Parathyroid adenoma (tissue), 2 donors: ENCODE data around the gene CDH12.
"Not testable (repeated sequence)": the region's sequence is repeated elsewhere in the genome, so short reads cannot be mapped to it uniquely, and the experiment has no call there.

ENCODE experiments used
- H2AFZ ChIP-seq: fragments of 300-600 bp; sonication (generic); one replicate; pipeline ENCODE4 v1.7.0; 2017; ENCODE audit warnings: antibody characterized with exemption, mild to moderate bottlenecking
- H3K27ac ChIP-seq: fragments of 300-600 bp; sonication (generic); one replicate; pipeline ENCODE4 v1.7.0; 2017
- H3K27me3 ChIP-seq: fragments of 300-600 bp; sonication (generic); one replicate; pipeline ENCODE4 v1.7.0; 2017; ENCODE audit warnings: low read length; ENCODE audit not compliant: control insufficient read depth, insufficient read depth
- H3K36me3 ChIP-seq: fragments of 300-600 bp; sonication (generic); one replicate; pipeline ENCODE4 v1.7.0; 2017; ENCODE audit warnings: low read length; ENCODE audit not compliant: control insufficient read depth, insufficient read depth
- H3K4me1 ChIP-seq: fragments of 300-600 bp; sonication (generic); one replicate; pipeline ENCODE4 v1.7.0; 2017; ENCODE audit warnings: control low read depth
- H3K4me2 ChIP-seq: fragments of 300-600 bp; sonication (generic); one replicate; pipeline ENCODE4 v1.7.0; 2017; ENCODE audit warnings: low read length
- H3K4me3 ChIP-seq: fragments of 300-600 bp; sonication (generic); one replicate; pipeline ENCODE4 v1.7.0; 2017; ENCODE audit warnings: low read depth, low read length
- H3K79me2 ChIP-seq: fragments of 300-600 bp; sonication (generic); one replicate; pipeline ENCODE4 v1.7.0; 2017; ENCODE audit warnings: control low read depth
- H3K9ac ChIP-seq: fragments of 300-600 bp; sonication (generic); one replicate; pipeline ENCODE4 v1.7.0; 2017; ENCODE audit warnings: mild to moderate bottlenecking
- H3K9me3 ChIP-seq: fragments of 300-600 bp; sonication (generic); one replicate; pipeline ENCODE4 v1.7.0; 2017; ENCODE audit warnings: low read length; ENCODE audit not compliant: control insufficient read depth
- CTCF ChIP-seq: fragments of 300-600 bp; sonication (generic); IDR thresholded peaks from one replicate; pipeline ENCODE4 v1.7.0; 2017; ENCODE audit warnings: antibody characterized with exemption, mild to moderate bottlenecking
- donor health status: primary hyperparathyroidism.

Gene CDH12

GRCh38 chr5:22896152-22896551, 43.0 kb upstream of the CDH12 start:
- Histone ChIP-seq H3K79me2 (no peaks in the 10 kb centered on the region), H3K4me3 (no peak overlapping the region), H3K9me3 (no peaks in the 10 kb centered on the region), H3K9ac (no peak overlapping the region), H3K36me3 (no peaks in the 10 kb centered on the region), H3K4me2 (no peak overlapping the region), H3K4me1 (no peaks in the 10 kb centered on the region), H3K27me3 (no peaks in the 10 kb centered on the region), H3K27ac (no peak overlapping the region), H2AFZ (no peak overlapping the region)
- TF ChIP-seq CTCF, result no peak

GRCh38 chr5:22892441-22892840, 39.3 kb upstream of the CDH12 start:
- no peak overlapping the region for H3K4me2 ChIP-seq
- H3K4me3 ChIP-seq, result no peak overlapping the region
- H3K9me3 ChIP-seq, result no peaks in the 10 kb centered on the region
- no peak overlapping the region for H2AFZ ChIP-seq
- H3K27me3 ChIP-seq, result no peaks in the 10 kb centered on the region
- no peaks in the 10 kb centered on the region for H3K79me2 ChIP-seq
- TF ChIP-seq CTCF, result no peak
- no peaks in the 10 kb centered on the region for H3K4me1 ChIP-seq
- no peak overlapping the region for H3K9ac ChIP-seq
- H3K27ac ChIP-seq, result no peak overlapping the region
- no peaks in the 10 kb centered on the region for H3K36me3 ChIP-seq

GRCh38 chr5:22889720-22890119, 36.6 kb upstream of the CDH12 start:
- no peaks in the 10 kb centered on the region for H3K4me1 ChIP-seq
- H3K4me2 ChIP-seq, result no peak overlapping the region
- no peaks in the 10 kb centered on the region for H3K36me3 ChIP-seq
- H3K27ac ChIP-seq, result no peak overlapping the region
- H2AFZ ChIP-seq, result no peak overlapping the region
- no peak overlapping the region for H3K9ac ChIP-seq
- no peak for TF ChIP-seq CTCF
- no peak overlapping the region for H3K4me3 ChIP-seq
- no peaks in the 10 kb centered on the region for H3K27me3 ChIP-seq
- no peaks in the 10 kb centered on the region for H3K79me2 ChIP-seq
- H3K9me3 ChIP-seq, result no peaks in the 10 kb centered on the region

- no peaks in the 10 kb centered on the region for H3K9me3 ChIP-seq
These were observed 34.4 kb upstream of the CDH12 start for GRCh38 chr5:22887566-22887965.

GRCh38 chr5:22858911-22859310, 5.8 kb upstream of the CDH12 start:
- H2AFZ ChIP-seq, H3K27ac ChIP-seq, H3K79me2 ChIP-seq, H3K9me3 ChIP-seq, H3K4me2 ChIP-seq, H3K36me3 ChIP-seq, H3K4me1 ChIP-seq, H3K4me3 ChIP-seq, H3K27me3 ChIP-seq, H3K9ac ChIP-seq: not testable (repeated sequence)

More at GRCh38 chr5:22887566-22887965, 34.4 kb upstream of the CDH12 start:
- Histone ChIP-seq H3K4me1 (no peaks in the 10 kb centered on the region), H2AFZ (no peak overlapping the region), H3K36me3 (no peaks in the 10 kb centered on the region), H3K27me3 (no peaks in the 10 kb centered on the region), H3K4me3 (no peak overlapping the region), H3K79me2 (no peaks in the 10 kb centered on the region), H3K9ac (no peak overlapping the region), H3K4me2 (no peak overlapping the region), H3K27ac (no peak overlapping the region)
- no peak for TF ChIP-seq CTCF
